HEK293 (cell line): ENCODE data around the gene GBX1.

Experiments used
- CTCF ChIA-PET: fragments of 350-600 bp; formaldehyde crosslinking; extraction: SDS; loops from one replicate; lab custom pipeline; 2021; ENCODE audit warnings: antibody characterized with exemption; lab: Yijun Ruan, JAX
- POLR2A ChIA-PET: fragments of 300-600 bp; formaldehyde crosslinking; extraction: SDS; loops from one replicate; lab custom pipeline; 2020; ENCODE audit warnings: antibody characterized with exemption, inconsistent platforms; lab: Yijun Ruan, JAX
- H3K27ac ChIP-seq: fragments of 200-500 bp; sonication (Bioruptor generic); 2 replicates; pipeline ENCODE4 v1.5.1; 2014; ENCODE audit warnings: low read depth, low read length, control low read depth, inconsistent platforms; ENCODE audit errors: extremely low read depth
- H3K36me3 ChIP-seq, 2 experiments: fragments of 200-500 bp in 1 of 2; sonication (Bioruptor generic) in 1 of 2; 1 replicate in 1 of 2; 2 replicates in 1 of 2; pipeline ENCODE4 v1.5.1; 2014 to 2017; ENCODE audit warnings: inconsistent platforms in 2 of 2, low read length in 2 of 2; ENCODE audit not compliant: control insufficient read depth in 2 of 2, insufficient read depth in 1 of 2
- H3K4me1 ChIP-seq: fragments of 200-500 bp; sonication (Bioruptor generic); 2 replicates; pipeline ENCODE4 v1.5.1; 2014; ENCODE audit warnings: mild to moderate bottlenecking, low read length, inconsistent platforms; ENCODE audit not compliant: control insufficient read depth, insufficient read depth
- H3K4me3 ChIP-seq: 2 replicates; pipeline ENCODE4 v1.5.1; 2011; ENCODE audit warnings: low read depth, mild to moderate bottlenecking, control low read depth, low read length, moderate library complexity
- H3K9me3 ChIP-seq: fragments of 200-500 bp; sonication (Bioruptor generic); 2 replicates; pipeline ENCODE4 v1.5.1; 2014; ENCODE audit warnings: low read depth, low read length, inconsistent platforms; ENCODE audit not compliant: control insufficient read depth, insufficient read depth
- HOXD13 ChIP-seq: sonication (generic); formaldehyde crosslinking; IDR thresholded peaks from 2 replicates; pipeline ENCODE4 v1.8.0; 2022; ENCODE audit warnings: missing genetic modification reagents, borderline replicate concordance
- KLF8 ChIP-seq: fragments of 450-650 bp; formaldehyde crosslinking; IDR thresholded peaks from 2 replicates; pipeline ENCODE4 v1.5.1; 2016; ENCODE audit warnings: missing biosample characterization, missing genetic modification characterization
- KLF9 ChIP-seq: fragments of 450-650 bp; formaldehyde crosslinking; IDR thresholded peaks from 2 replicates; pipeline ENCODE4 v1.5.1; 2016; ENCODE audit warnings: missing biosample characterization, missing genetic modification characterization, low read depth
- MYNN ChIP-seq: fragments of 450-650 bp; formaldehyde crosslinking; IDR thresholded peaks from 2 replicates; pipeline ENCODE4 v1.5.1; 2016; ENCODE audit warnings: missing biosample characterization, missing genetic modification characterization, borderline replicate concordance
- OSR2 ChIP-seq: fragments of 450-650 bp; formaldehyde crosslinking; IDR thresholded peaks from 2 replicates; pipeline ENCODE4 v1.5.1; 2016; ENCODE audit warnings: missing biosample characterization, missing genetic modification characterization
- SCRT1 ChIP-seq: fragments of 450-650 bp; formaldehyde crosslinking; IDR thresholded peaks from 2 replicates; pipeline ENCODE4 v1.5.1; 2016; ENCODE audit warnings: missing biosample characterization, missing genetic modification characterization, borderline replicate concordance
- SCRT2 ChIP-seq: fragments of 450-650 bp; formaldehyde crosslinking; IDR thresholded peaks from 2 replicates; pipeline ENCODE4 v1.5.1; 2016; ENCODE audit warnings: missing biosample characterization, missing genetic modification characterization
- ZBTB1 ChIP-seq: fragments of 450-650 bp; formaldehyde crosslinking; IDR thresholded peaks from 2 replicates; pipeline ENCODE4 v1.5.1; 2016; ENCODE audit warnings: missing biosample characterization, missing genetic modification characterization
- ZBTB48 ChIP-seq: fragments of 450-650 bp; formaldehyde crosslinking; IDR thresholded peaks from 2 replicates; pipeline ENCODE4 v1.5.1; 2016; ENCODE audit warnings: missing biosample characterization, missing genetic modification characterization
- ZFP3 ChIP-seq: fragments of 450-650 bp; formaldehyde crosslinking; IDR thresholded peaks from 2 replicates; pipeline ENCODE4 v1.5.1; 2016; ENCODE audit warnings: low read depth, missing biosample characterization, missing genetic modification characterization
- ZNF112 ChIP-seq: fragments of 450-650 bp; formaldehyde crosslinking; IDR thresholded peaks from 2 replicates; pipeline ENCODE4 v1.5.0; 2017; ENCODE audit warnings: missing biosample characterization, missing genetic modification characterization
- ZNF133 ChIP-seq: fragments of 450-650 bp; formaldehyde crosslinking; IDR thresholded peaks from 2 replicates; pipeline ENCODE4 v1.5.1; 2016; ENCODE audit warnings: missing biosample characterization, missing genetic modification characterization
- ZNF157 ChIP-seq: fragments of 450-650 bp; formaldehyde crosslinking; IDR thresholded peaks from 2 replicates; pipeline ENCODE4 v1.5.1; 2016; ENCODE audit warnings: missing biosample characterization, missing genetic modification characterization
- ZNF2 ChIP-seq: fragments of 450-650 bp; formaldehyde crosslinking; IDR thresholded peaks from 2 replicates; pipeline ENCODE4 v1.5.1; 2016; ENCODE audit warnings: missing biosample characterization, missing genetic modification characterization
- ZNF221 ChIP-seq: fragments of 450-650 bp; formaldehyde crosslinking; IDR thresholded peaks from 2 replicates; pipeline ENCODE4 v1.5.1; 2017; ENCODE audit warnings: missing biosample characterization, missing genetic modification characterization, borderline replicate concordance
- ZNF266 ChIP-seq: fragments of 450-650 bp; formaldehyde crosslinking; IDR thresholded peaks from 2 replicates; pipeline ENCODE4 v1.5.1; 2016; ENCODE audit warnings: missing biosample characterization, missing genetic modification characterization, low read depth
- ZNF274 ChIP-seq, 2 experiments: fragments of 200-500 bp in 1 of 2; fragments of 450-650 bp in 1 of 2; sonication (Bioruptor generic) in 1 of 2; formaldehyde crosslinking in 1 of 2; IDR thresholded peaks; 2 replicates each; pipeline versions ENCODE4 v1.5.1 to v1.6.1; 2014 to 2016; ENCODE audit warnings: borderline replicate concordance in 1 of 2, inconsistent platforms in 1 of 2, low read length in 1 of 2, missing biosample characterization in 1 of 2, missing genetic modification characterization in 1 of 2
- ZNF324 ChIP-seq: fragments of 450-650 bp; formaldehyde crosslinking; IDR thresholded peaks from 2 replicates; pipeline ENCODE4 v1.5.1; 2016; ENCODE audit warnings: missing biosample characterization, missing genetic modification characterization
- ZNF416 ChIP-seq: fragments of 450-650 bp; formaldehyde crosslinking; IDR thresholded peaks from 2 replicates; pipeline ENCODE4 v1.5.1; 2016; ENCODE audit warnings: missing biosample characterization, missing genetic modification characterization
- ZNF473 ChIP-seq: fragments of 450-650 bp; formaldehyde crosslinking; IDR thresholded peaks from 2 replicates; pipeline ENCODE4 v1.5.1; 2017; ENCODE audit warnings: missing biosample characterization, missing genetic modification characterization
- ZNF521 ChIP-seq: fragments of 450-650 bp; formaldehyde crosslinking; IDR thresholded peaks from 2 replicates; pipeline ENCODE4 v1.5.1; 2017; ENCODE audit warnings: missing biosample characterization, mild to moderate bottlenecking, missing genetic modification characterization
- ZNF585B ChIP-seq: fragments of 450-650 bp; formaldehyde crosslinking; IDR thresholded peaks from 2 replicates; pipeline ENCODE4 v1.5.1; 2016; ENCODE audit warnings: missing biosample characterization, missing genetic modification characterization
- ZNF596 ChIP-seq: fragments of 450-650 bp; IDR thresholded peaks from 2 replicates; pipeline ENCODE4 v1.5.0; 2018; ENCODE audit warnings: missing biosample characterization, mild to moderate bottlenecking, missing genetic modification characterization, moderate library complexity
- ZNF623 ChIP-seq: fragments of 450-650 bp; formaldehyde crosslinking; IDR thresholded peaks from 2 replicates; pipeline ENCODE4 v1.5.1; 2016; ENCODE audit warnings: missing biosample characterization, missing genetic modification characterization
- ZNF626 ChIP-seq: fragments of 450-650 bp; sonication (Bioruptor Pico); formaldehyde crosslinking; IDR thresholded peaks from 2 replicates; pipeline ENCODE4 v1.5.1; 2018; ENCODE audit warnings: missing biosample characterization, missing genetic modification characterization, inconsistent platforms
- ZNF660 ChIP-seq: fragments of 450-650 bp; IDR thresholded peaks from 2 replicates; pipeline ENCODE4 v1.5.1; 2018; ENCODE audit warnings: missing biosample characterization, mild to moderate bottlenecking, missing genetic modification characterization
- ZNF664 ChIP-seq: fragments of 450-650 bp; formaldehyde crosslinking; IDR thresholded peaks from 2 replicates; pipeline ENCODE4 v1.5.1; 2016; ENCODE audit warnings: missing biosample characterization, missing genetic modification characterization
- ZNF677 ChIP-seq: fragments of 450-650 bp; IDR thresholded peaks from 2 replicates; pipeline ENCODE4 v1.5.0; 2018; ENCODE audit warnings: missing biosample characterization, mild to moderate bottlenecking, missing genetic modification characterization, moderate library complexity
- ZNF785 ChIP-seq: fragments of 450-650 bp; formaldehyde crosslinking; IDR thresholded peaks from 2 replicates; pipeline ENCODE4 v1.5.1; 2016; ENCODE audit warnings: missing biosample characterization, missing genetic modification characterization
- ZXDB ChIP-seq: fragments of 450-650 bp; formaldehyde crosslinking; IDR thresholded peaks from 2 replicates; pipeline ENCODE4 v1.5.1; 2016; ENCODE audit warnings: missing biosample characterization, missing genetic modification characterization
- TF ChIP-seq, protein P1 (sequence below): sonication (generic); formaldehyde crosslinking; IDR thresholded peaks from 2 replicates; pipeline ENCODE4 v1.8.1; 2022; ENCODE audit warnings: mild to moderate bottlenecking, moderate library complexity, missing genetic modification reagents
- TF ChIP-seq, protein P2 (sequence below): fragments of 450-650 bp; formaldehyde crosslinking; IDR thresholded peaks from 2 replicates; pipeline ENCODE4 v1.5.1; 2017; ENCODE audit warnings: missing biosample characterization, missing genetic modification characterization

The GBX1 gene

DNA sequence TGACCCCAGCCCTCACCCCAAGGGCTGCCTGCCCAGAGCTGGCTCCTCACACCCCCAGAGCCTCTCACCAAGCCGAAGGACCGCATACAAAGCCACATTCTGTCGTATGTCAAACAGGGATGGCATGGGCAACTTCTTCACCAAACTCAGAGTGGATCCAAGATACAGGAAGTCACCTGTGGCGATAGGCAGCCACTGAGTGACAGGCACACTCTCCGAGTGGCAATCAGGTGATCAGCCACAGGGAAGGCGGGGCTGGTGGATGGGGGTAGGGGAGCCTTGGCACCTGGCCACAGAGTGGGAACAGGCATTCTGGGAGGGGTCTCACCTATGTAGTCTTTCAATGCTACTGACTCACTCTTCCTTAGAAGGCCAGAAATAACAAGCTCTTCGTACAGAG is 26.7 kb upstream of the GBX1 start:
- TF ChIP-seq MYNN (tag by site-specific recombination) = no peak
- no peak for TF ChIP-seq ZNF133 (tag by site-specific recombination)
- TF ChIP-seq, protein P1, sequence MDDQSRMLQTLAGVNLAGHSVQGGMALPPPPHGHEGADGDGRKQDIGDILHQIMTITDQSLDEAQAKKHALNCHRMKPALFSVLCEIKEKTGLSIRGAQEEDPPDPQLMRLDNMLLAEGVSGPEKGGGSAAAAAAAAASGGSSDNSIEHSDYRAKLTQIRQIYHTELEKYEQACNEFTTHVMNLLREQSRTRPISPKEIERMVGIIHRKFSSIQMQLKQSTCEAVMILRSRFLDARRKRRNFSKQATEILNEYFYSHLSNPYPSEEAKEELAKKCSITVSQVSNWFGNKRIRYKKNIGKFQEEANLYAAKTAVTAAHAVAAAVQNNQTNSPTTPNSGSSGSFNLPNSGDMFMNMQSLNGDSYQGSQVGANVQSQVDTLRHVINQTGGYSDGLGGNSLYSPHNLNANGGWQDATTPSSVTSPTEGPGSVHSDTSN (CRISPR knock-in tag) = no peak
- no peak for TF ChIP-seq ZNF596 (tag by site-specific recombination)
- TF ChIP-seq KLF8 = no peak
- no peak for TF ChIP-seq ZNF785 (tag by site-specific recombination)
- no peak for TF ChIP-seq ZNF626
- no peak for TF ChIP-seq ZNF112 (tag by site-specific recombination)
- TF ChIP-seq ZNF221 (tag by site-specific recombination) = no peak
- no peak for TF ChIP-seq ZNF660 (tag by site-specific recombination)
- no peak for TF ChIP-seq ZNF677
- TF ChIP-seq, protein P2, sequence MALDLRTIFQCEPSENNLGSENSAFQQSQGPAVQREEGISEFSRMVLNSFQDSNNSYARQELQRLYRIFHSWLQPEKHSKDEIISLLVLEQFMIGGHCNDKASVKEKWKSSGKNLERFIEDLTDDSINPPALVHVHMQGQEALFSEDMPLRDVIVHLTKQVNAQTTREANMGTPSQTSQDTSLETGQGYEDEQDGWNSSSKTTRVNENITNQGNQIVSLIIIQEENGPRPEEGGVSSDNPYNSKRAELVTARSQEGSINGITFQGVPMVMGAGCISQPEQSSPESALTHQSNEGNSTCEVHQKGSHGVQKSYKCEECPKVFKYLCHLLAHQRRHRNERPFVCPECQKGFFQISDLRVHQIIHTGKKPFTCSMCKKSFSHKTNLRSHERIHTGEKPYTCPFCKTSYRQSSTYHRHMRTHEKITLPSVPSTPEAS (tag by site-specific recombination) = no peak
- Histone ChIP-seq H3K27ac (no peak overlapping the region), H3K36me3 (no peaks in the 10 kb centered on the region), H3K4me1 (no peaks in the 10 kb centered on the region), H3K9me3 (no peaks in the 10 kb centered on the region), H3K4me3 (no peak overlapping the region)
- POLR2A ChIA-PET = interaction anchor here (0.7 kb wide), 1 partner anchor 56 kb away, joined by 4 read pairs; no protein-coding TSS in a partner anchor
- CTCF ChIA-PET = interaction anchor here (1.2 kb wide), 1 partner anchor 84 kb away, joined by 4 read pairs; no protein-coding TSS in a partner anchor

DNA sequence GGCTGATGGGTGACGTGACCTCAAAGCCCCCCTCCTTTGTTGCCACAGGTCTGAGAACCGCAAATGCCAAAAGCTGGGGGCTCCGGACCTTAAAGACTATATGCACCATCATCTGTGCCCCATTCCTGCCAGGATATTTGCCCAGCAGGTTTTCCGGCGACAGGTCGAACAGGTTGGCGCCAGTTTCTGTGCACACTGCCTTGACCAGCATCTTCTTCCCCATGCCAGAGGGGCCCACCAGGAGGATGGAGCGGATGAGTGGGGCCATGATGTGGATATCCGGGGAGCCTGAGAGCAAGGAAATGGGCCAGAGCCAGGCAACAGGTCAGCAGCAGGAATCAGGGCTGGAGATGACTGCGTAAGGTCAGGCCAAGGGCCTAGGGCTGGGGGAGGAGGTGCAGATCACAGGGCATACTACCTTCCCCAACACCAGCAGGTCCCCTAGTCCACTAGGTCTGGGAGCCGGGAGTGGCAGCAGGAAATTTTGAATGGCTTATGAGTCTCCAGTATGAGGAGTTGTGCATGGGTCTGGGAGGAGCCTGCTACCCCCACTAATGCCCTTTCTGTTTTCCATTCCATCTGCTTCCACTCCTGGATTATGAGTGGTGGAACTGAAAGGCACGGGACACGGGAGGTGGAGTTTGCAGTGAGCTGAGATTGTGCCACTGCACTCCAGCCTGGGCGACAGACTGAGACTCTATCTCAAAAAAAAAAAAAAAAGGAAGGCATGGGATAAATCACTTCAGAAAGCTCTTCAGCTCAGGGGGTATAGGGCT is 25.9 kb upstream of the GBX1 start:
- TF ChIP-seq SCRT2 (peak; percentile 88), ZNF274 (IDR thresholded peaks at IDR 0.05; ENCODE audit: low read length) (no peak), ZNF274 (tag by site-specific recombination; IDR thresholded peaks at IDR 0.05; ENCODE audit: borderline replicate concordance) (no peak), SCRT1 (tag by site-specific recombination) (peak; percentile 81), ZNF473 (no peak), ZNF266 (tag by site-specific recombination) (no peak)
- ChIA-PET CTCF (interaction anchor here (1.3 kb wide), 1 partner anchor 231 kb away, joined by 4 read pairs; no protein-coding TSS in a partner anchor), POLR2A (interaction anchor here (0.7 kb wide), 1 partner anchor 56 kb away, joined by 4 read pairs; no protein-coding TSS in a partner anchor)
- Histone ChIP-seq H3K4me3 (no peak overlapping the region), H3K9me3 (no peaks in the 10 kb centered on the region), H3K27ac (no peak overlapping the region), H3K4me1 (no peaks in the 10 kb centered on the region), H3K36me3 (no peaks in the 10 kb centered on the region)

DNA sequence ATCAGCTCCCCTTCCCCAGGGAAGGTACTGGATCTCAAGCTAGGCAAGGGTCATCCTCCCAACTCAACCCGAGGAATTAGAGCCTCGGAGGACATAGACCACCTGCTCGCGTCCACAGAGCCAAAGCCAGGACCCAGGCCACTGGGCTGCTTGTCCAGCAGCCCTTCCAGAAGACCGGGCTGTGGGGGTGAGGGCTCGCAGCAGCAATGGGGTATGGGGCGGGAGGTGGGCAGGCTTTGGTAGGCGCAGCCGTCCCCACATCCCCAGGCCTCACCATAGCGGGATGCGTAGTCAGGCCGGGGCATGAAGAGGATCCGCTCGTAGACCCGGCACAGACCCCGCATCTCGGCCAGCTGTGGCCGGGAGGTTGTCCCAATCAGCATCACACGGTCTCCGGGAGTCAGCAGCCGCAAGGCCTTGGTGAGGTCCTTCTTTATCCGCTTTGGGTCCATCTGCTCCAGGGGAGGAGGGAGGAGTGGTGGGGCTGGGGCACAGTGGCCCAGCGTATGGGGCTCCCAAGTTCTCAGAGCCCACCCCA is 24.6 kb upstream of the GBX1 start:
- ChIA-PET POLR2A (no interaction called here), CTCF (no interaction called here)
- Histone ChIP-seq H3K27ac (no peak overlapping the region), H3K9me3 (no peaks in the 10 kb centered on the region), H3K36me3 (no peaks in the 10 kb centered on the region), H3K4me3 (no peak overlapping the region), H3K4me1 (no peaks in the 10 kb centered on the region)
- TF ChIP-seq ZNF521 (tag by site-specific recombination) = no peak
- no peak for TF ChIP-seq OSR2 (tag by site-specific recombination)
- TF ChIP-seq ZNF664 (tag by site-specific recombination) = no peak
- TF ChIP-seq ZNF324 (tag by site-specific recombination) = no peak
- TF ChIP-seq KLF9 (tag by site-specific recombination) = no peak
- no peak for TF ChIP-seq ZBTB48 (tag by site-specific recombination)
- no peak for TF ChIP-seq ZFP3
- TF ChIP-seq ZNF623 (tag by site-specific recombination) = no peak
- TF ChIP-seq ZNF416 (tag by site-specific recombination) = no peak
- TF ChIP-seq ZXDB (tag by site-specific recombination) = no peak
- no peak for TF ChIP-seq ZNF585B
- TF ChIP-seq ZNF157 = no peak
- no peak for TF ChIP-seq ZNF2 (tag by site-specific recombination)
- TF ChIP-seq HOXD13 (CRISPR knock-in tag) = no peak
- TF ChIP-seq ZNF266 (tag by site-specific recombination) = no peak
- no peak for TF ChIP-seq ZBTB1 (tag by site-specific recombination)
